PC-3 (cell line): ENCODE results near the gene DUOX1. TPM values are rescaled to one million over a fixed set of nuclear protein-coding genes. Genes with fewer than 3 reads are reported as not detected.

Experiments used
- ATAC-seq: fragments of 200-7000 bp; cut with Tn5 transposase; 2 replicates; pipeline ENCODE4 v1.9.1; 2020; ENCODE audit warnings: mild to moderate bottlenecking, moderate library complexity
- BruUV-seq: library from RNA; stranded (reverse); fragments of 400-500 nt; replicated peaks from 2 replicates; lab custom pipeline; 2021; lab: Mats Ljungman, UMichigan
- CTCF ChIA-PET: fragments of 300-600 bp; sonication (Branson Sonifier 250); formaldehyde crosslinking; loops from one replicate; lab custom pipeline; 2022; ENCODE audit warnings: antibody characterized with exemption; lab: Charles Lee
- POLR2A ChIA-PET: fragments of 300-600 bp; sonication (Branson Sonifier 250); formaldehyde crosslinking; loops from one replicate; lab custom pipeline; 2022; ENCODE audit warnings: antibody characterized with exemption; ENCODE audit not compliant: unreplicated experiment; lab: Charles Lee
- DNase-seq: peaks from one replicate; pipeline ENCODE4 v3.0.0-alpha.2; 2015
- H2AFZ ChIP-seq: fragments of 300-600 bp; sonication (generic); 2 replicates; pipeline ENCODE4 v1.6.0; 2016; ENCODE audit warnings: antibody characterized with exemption, low read length
- H3F3A ChIP-seq: fragments of 300-600 bp; sonication (generic); one replicate; pipeline ENCODE4 v1.6.0; 2017; ENCODE audit warnings: antibody characterized with exemption, low read length, control low read depth, mild to moderate bottlenecking; ENCODE audit not compliant: unreplicated experiment
- H3K27ac ChIP-seq: fragments of 300-600 bp; sonication (generic); 2 replicates; pipeline ENCODE4 v1.5.1; 2016; ENCODE audit warnings: mild to moderate bottlenecking, low read length
- H3K27me3 ChIP-seq: fragments of 300-600 bp; sonication (generic); 2 replicates; pipeline ENCODE4 v1.6.1; 2016; ENCODE audit warnings: low read length, mixed read lengths
- H3K36me3 ChIP-seq: fragments of 300-600 bp; sonication (generic); 2 replicates; pipeline ENCODE4 v1.6.1; 2016; ENCODE audit warnings: low read depth, mixed run types, low read length, mixed read lengths
- H3K4me1 ChIP-seq: fragments of 300-600 bp; sonication (generic); 2 replicates; pipeline ENCODE4 v1.5.1; 2016; ENCODE audit warnings: low read length; ENCODE audit not compliant: insufficient read depth
- H3K4me2 ChIP-seq: fragments of 300-600 bp; sonication (generic); 2 replicates; pipeline ENCODE4 v1.6.0; 2016; ENCODE audit warnings: low read length
- H3K4me3 ChIP-seq: fragments of 300-600 bp; sonication (generic); 2 replicates; pipeline ENCODE4 v1.5.1; 2016; ENCODE audit warnings: mild to moderate bottlenecking, low read length, mixed read lengths
- H3K79me2 ChIP-seq: fragments of 300-600 bp; sonication (generic); 2 replicates; pipeline ENCODE4 v1.6.1; 2017; ENCODE audit warnings: low read length, mixed read lengths
- H3K9ac ChIP-seq: fragments of 300-600 bp; sonication (generic); 2 replicates; pipeline ENCODE4 v1.6.0; 2016; ENCODE audit warnings: mild to moderate bottlenecking, low read length
- H3K9me2 ChIP-seq: fragments of 300-600 bp; sonication (generic); replicated peaks from 2 replicates; pipeline ENCODE4 v1.6.1; 2016; ENCODE audit warnings: mixed run types, low read length, mixed read lengths
- H3K9me3 ChIP-seq: fragments of 300-600 bp; sonication (generic); 2 replicates; pipeline ENCODE4 v1.6.1; 2016; ENCODE audit warnings: low read length, mixed read lengths
- H4K20me1 ChIP-seq: fragments of 300-600 bp; sonication (generic); 2 replicates; pipeline ENCODE4 v1.6.1; 2016; ENCODE audit warnings: low read length, mixed read lengths
- CTCF ChIP-seq: fragments of 300-600 bp; sonication (generic); conservative IDR thresholded peaks from 2 replicates; pipeline ENCODE4 v1.5.1; 2017; ENCODE audit warnings: antibody characterized with exemption, low read depth, mild to moderate bottlenecking, low read length
- EZH2 ChIP-seq: fragments of 300-600 bp; sonication (generic); IDR thresholded peaks from one replicate; pipeline ENCODE4 v1.6.1; 2017; ENCODE audit warnings: antibody characterized with exemption, mild to moderate bottlenecking, low read length; ENCODE audit not compliant: unreplicated experiment
- EZH2phosphoT487 ChIP-seq: fragments of 300-600 bp; sonication (generic); IDR thresholded peaks from 2 replicates; pipeline ENCODE4 v1.6.1; 2018; ENCODE audit warnings: mild to moderate bottlenecking, antibody characterized with exemption, low read length, borderline replicate concordance
- intact Hi-C: fragments of 100-400 bp; cut with micrococcal nuclease; formaldehyde crosslinking; loops from 2 replicates; pipeline ENCODE4 v1.9.0; 2023
- total RNA-seq: library from RNA; depleted of rRNA; stranded (reverse); fragments of >200 nt; gene quantifications from 2 replicates; pipeline ENCODE4 v1.2.3, GENCODE V29; 2014

Gene DUOX1
- total RNA-seq, 1 experiment from 2014 or later: not detected

GRCh38 chr15:45121706-45122417, 7.9 kb upstream of the DUOX1 start:
- H4K20me1 ChIP-seq: no peaks in the 10 kb centered on the region
- no peak overlapping the region for H3K9ac ChIP-seq
- BruUV-seq: no TSS peak
- POLR2A ChIA-PET: interaction anchor here (0.6 kb wide), 1 partner anchor 428 kb away, joined by 3 read pairs; no protein-coding TSS in a partner anchor
- H3K27ac ChIP-seq: 0 out of 2 replicates have a peak overlapping the region, but pooled peaks have one; percentile 18
- intact Hi-C loops: loop anchor here (10.0 kb wide), 2 partner anchors 83 to 157 kb away; no protein-coding TSS in a partner anchor
- H3K9me2 ChIP-seq: no peaks in the 10 kb centered on the region
- no peaks in the 10 kb centered on the region for H3K36me3 ChIP-seq
- peaks cover 17% of the 10 kb centered on the region for H3K4me1 ChIP-seq
- H3K4me3 ChIP-seq: no peak overlapping the region
- H3K27me3 ChIP-seq: no peaks in the 10 kb centered on the region
- peak overlapping the region; percentile 57 for H3K4me2 ChIP-seq
- TF ChIP-seq EZH2phosphoT487: no peak
- no peak for TF ChIP-seq EZH2
- no peak for TF ChIP-seq CTCF
- no peaks in the 10 kb centered on the region for H3F3A ChIP-seq
- DNase-seq: peak; percentile 92
- CTCF ChIA-PET: interaction anchor here (1.4 kb wide), 1 partner anchor 41 kb away, joined by 5 read pairs; no protein-coding TSS in a partner anchor
- H3K9me3 ChIP-seq: no peaks in the 10 kb centered on the region
- no peaks in the 10 kb centered on the region for H3K79me2 ChIP-seq
- peak; percentile 82 for ATAC-seq
- H2AFZ ChIP-seq: no peak overlapping the region

- no peak for DNase-seq
- H3K79me2 ChIP-seq: no peaks in the 10 kb centered on the region
- no peak overlapping the region for H3K27ac ChIP-seq
- H3K27me3 ChIP-seq: no peaks in the 10 kb centered on the region
- H3K4me2 ChIP-seq: no peak overlapping the region
- no peaks in the 10 kb centered on the region for H3K9me3 ChIP-seq
- no peak for ATAC-seq
- H3K4me1 ChIP-seq: peaks cover 17% of the 10 kb centered on the region
- no peak overlapping the region for H3K9ac ChIP-seq
- ChIA-PET POLR2A (no interaction called here), CTCF (interaction anchor here (1.4 kb wide), 1 partner anchor 40 kb away, joined by 5 read pairs; no protein-coding TSS in a partner anchor)
- H4K20me1 ChIP-seq: no peaks in the 10 kb centered on the region
- TF ChIP-seq EZH2phosphoT487 (no peak), EZH2 (no peak), CTCF (no peak)
- H3F3A ChIP-seq: no peaks in the 10 kb centered on the region
- BruUV-seq: no TSS peak
- no peaks in the 10 kb centered on the region for H3K36me3 ChIP-seq
- no peaks in the 10 kb centered on the region for H3K9me2 ChIP-seq
- H2AFZ ChIP-seq: no peak overlapping the region
- intact Hi-C loops: loop anchor here (10.0 kb wide), 2 partner anchors 82 to 158 kb away; no protein-coding TSS in a partner anchor
- no peak overlapping the region for H3K4me3 ChIP-seq
Observed at GRCh38 chr15:45122719-45123118, 7.1 kb upstream of the DUOX1 start.

- Histone ChIP-seq H3F3A (no peaks in the 10 kb centered on the region), H3K36me3 (no peaks in the 10 kb centered on the region), H3K9ac (no peak overlapping the region), H3K79me2 (no peaks in the 10 kb centered on the region), H3K4me1 (peaks cover 17% of the 10 kb centered on the region), H3K9me3 (no peaks in the 10 kb centered on the region), H3K27me3 (no peaks in the 10 kb centered on the region), H2AFZ (no peak overlapping the region), H3K27ac (no peak overlapping the region), H4K20me1 (no peaks in the 10 kb centered on the region), H3K4me2 (no peak overlapping the region), H3K4me3 (no peak overlapping the region), H3K9me2 (no peaks in the 10 kb centered on the region)
- DNase-seq (peak; percentile 16), ATAC-seq (no peak)
- no TSS peak for BruUV-seq
- ChIA-PET CTCF (no interaction called here), POLR2A (no interaction called here)
- TF ChIP-seq EZH2: no peak
- TF ChIP-seq EZH2phosphoT487: no peak
- no peak for TF ChIP-seq CTCF
- intact Hi-C loops: loop anchor here (10.0 kb wide), 2 partner anchors 81 to 159 kb away; no protein-coding TSS in a partner anchor
Observed at GRCh38 chr15:45123397-45123796, 6.4 kb upstream of the DUOX1 start.
